Tibial artery (tissue), 4 donors: ENCODE results near the gene LCOR.
"Not testable (repeated sequence)": the region's sequence is repeated elsewhere in the genome, so short reads cannot be mapped to it uniquely, and the experiment has no call there.

Source experiments
- DNase-seq, 2 donors: peaks; one replicate each; pipeline ENCODE4 v3.0.0-alpha.2; 2019
- H3K27ac ChIP-seq, 2 donors: fragments of 200-600 bp; sonication (generic) in 1 of 2; 1 replicate in 1 of 2; 2 replicates in 1 of 2; pipeline ENCODE4 v1.5.1; 2018 to 2019; ENCODE audit warnings: mild to moderate bottlenecking in 1 of 2
- H3K27me3 ChIP-seq, 2 donors: fragments of 200-600 bp; sonication (generic) in 1 of 2; one replicate each; pipeline versions ENCODE4 v1.5.1 to v1.6.0; 2016 to 2019
- H3K36me3 ChIP-seq, 3 donors: fragments of 200-600 bp; sonication (generic) in 2 of 3; one replicate each; pipeline ENCODE4 v1.5.1; 2016 to 2019; ENCODE audit warnings: mild to moderate bottlenecking in 2 of 3
- H3K4me1 ChIP-seq, 4 donors: fragments of 200-600 bp; sonication (generic) in 2 of 4; 1 replicate in 3 of 4; 2 replicates in 1 of 4; pipeline ENCODE4 v1.5.1; 2016 to 2019
- H3K4me3 ChIP-seq, 2 donors: fragments of 200-600 bp; sonication (generic) in 1 of 2; 1 replicate in 1 of 2; 2 replicates in 1 of 2; pipeline ENCODE4 v1.5.1; 2018 to 2019; ENCODE audit warnings: mild to moderate bottlenecking in 2 of 2
- H3K9me3 ChIP-seq, 3 donors: fragments of 200-600 bp; sonication (generic) in 1 of 3; one replicate each; pipeline ENCODE4 v1.5.1; 2016 to 2019
- CTCF ChIP-seq, 2 experiments: fragments of 200-600 bp in 1 of 2; fragments of 450-650 bp in 1 of 2; IDR thresholded peaks; one replicate each; pipeline ENCODE4 v1.5.1; 2017 to 2019; ENCODE audit warnings: antibody characterized with exemption in 2 of 2, mild to moderate bottlenecking in 1 of 2, moderate library complexity in 1 of 2
- intact Hi-C: fragments of 100-400 bp; cut with DNase I; formaldehyde crosslinking; loops from one replicate; pipeline ENCODE4 v1.15.0; 2023; ENCODE audit warnings: low total_unique reads

Gene LCOR

DNA sequence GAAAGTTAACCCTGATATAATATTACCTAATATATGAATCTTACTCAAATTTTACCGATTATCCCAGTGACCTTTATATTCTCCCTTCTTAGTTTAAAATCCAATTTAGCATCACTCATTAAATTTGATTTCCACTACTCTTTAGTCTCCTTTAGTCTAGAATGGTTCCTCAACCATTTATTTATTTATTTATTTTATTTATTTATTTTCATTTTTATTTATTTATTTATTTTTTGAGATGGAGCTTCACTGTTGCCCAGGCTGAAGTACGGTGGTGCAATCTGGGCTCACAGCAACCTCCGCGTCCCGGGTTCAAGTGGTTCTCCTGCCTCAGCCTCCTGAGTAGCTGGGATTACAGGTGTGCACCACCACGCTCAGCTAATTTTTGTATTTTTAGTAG lies 92.8 kb downstream of the LCOR start:
- DNase-seq, result no peak

DNA sequence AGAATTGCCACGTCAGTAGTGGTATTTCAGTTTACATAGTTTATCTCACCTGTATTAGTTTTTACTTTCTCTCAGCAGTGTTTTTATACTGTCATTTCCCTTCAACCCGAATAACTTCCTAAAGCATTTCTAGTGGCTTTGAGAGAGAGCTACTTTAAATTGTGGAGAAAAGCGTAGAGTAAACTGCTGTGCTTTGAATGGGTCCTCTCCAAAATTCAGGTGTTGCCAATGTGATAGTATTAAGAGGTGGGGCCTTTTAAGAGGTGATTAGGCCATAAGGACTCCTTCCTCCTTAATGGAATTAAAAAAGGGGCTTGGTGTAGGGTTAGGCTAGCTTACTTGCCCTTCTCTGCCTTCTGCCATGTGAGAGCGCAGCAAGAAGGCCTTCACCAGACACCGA lies 98.4 kb downstream of the LCOR start:
- H3K4me1 ChIP-seq, result no peaks in the 10 kb centered on the region
- TF ChIP-seq CTCF (IDR thresholded peaks at IDR 0.05), result no peak
- peaks cover 0 to 3% (median 0%) of the 10 kb centered on the region in 3 donors for H3K36me3 ChIP-seq
- no peak overlapping the region for H3K27ac ChIP-seq
- H3K9me3 ChIP-seq, result no peaks in the 10 kb centered on the region
- no peaks in the 10 kb centered on the region for H3K27me3 ChIP-seq
- no peak for DNase-seq
- intact Hi-C loops, result no loop called here
- no peak overlapping the region for H3K4me3 ChIP-seq

More for the DNA sequence above, 92.8 kb downstream of the LCOR start:
- Histone ChIP-seq H3K4me3 (no peak overlapping the region), H3K36me3 (peaks cover 0 to 16% (median 3%) of the 10 kb centered on the region in 3 donors), H3K27ac (no peak overlapping the region), H3K9me3 (no peaks in the 10 kb centered on the region), H3K27me3 (no peaks in the 10 kb centered on the region), H3K4me1 (peaks cover 0 to 10% (median 3%) of the 10 kb centered on the region in 4 donors)
- intact Hi-C loops, result no loop called here
- TF ChIP-seq CTCF (IDR thresholded peaks at IDR 0.05), result no peak

DNA sequence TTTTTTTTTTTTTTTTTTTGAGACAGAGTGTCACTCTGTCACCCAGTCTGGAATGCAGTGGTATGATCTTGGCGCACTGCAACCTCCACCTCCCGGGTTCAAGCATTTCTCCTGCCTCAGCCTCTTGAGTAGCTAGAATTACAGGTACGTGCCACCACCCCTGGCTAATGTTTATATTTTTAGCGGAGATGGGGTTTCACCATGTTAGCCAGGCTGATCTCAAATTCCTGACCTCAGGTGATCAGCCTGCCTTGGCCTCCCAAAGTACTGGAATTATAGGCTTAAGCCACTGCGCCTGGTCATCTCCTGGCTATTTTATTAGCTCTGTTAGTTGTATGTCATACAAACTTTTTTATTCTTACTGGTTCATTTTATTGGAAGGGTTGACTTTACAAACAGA lies 103.0 kb downstream of the LCOR start:
- TF ChIP-seq CTCF (IDR thresholded peaks at IDR 0.05), result no peak
- Histone ChIP-seq H3K4me1 (no peaks in the 10 kb centered on the region), H3K4me3 (no peak overlapping the region), H3K27ac (no peak overlapping the region), H3K36me3 (peaks cover 0 to 4% (median 0%) of the 10 kb centered on the region in 3 donors), H3K9me3 (no peaks in the 10 kb centered on the region), H3K27me3 (no peaks in the 10 kb centered on the region)
- no peak for DNase-seq
- intact Hi-C loops, result no loop called here

DNA sequence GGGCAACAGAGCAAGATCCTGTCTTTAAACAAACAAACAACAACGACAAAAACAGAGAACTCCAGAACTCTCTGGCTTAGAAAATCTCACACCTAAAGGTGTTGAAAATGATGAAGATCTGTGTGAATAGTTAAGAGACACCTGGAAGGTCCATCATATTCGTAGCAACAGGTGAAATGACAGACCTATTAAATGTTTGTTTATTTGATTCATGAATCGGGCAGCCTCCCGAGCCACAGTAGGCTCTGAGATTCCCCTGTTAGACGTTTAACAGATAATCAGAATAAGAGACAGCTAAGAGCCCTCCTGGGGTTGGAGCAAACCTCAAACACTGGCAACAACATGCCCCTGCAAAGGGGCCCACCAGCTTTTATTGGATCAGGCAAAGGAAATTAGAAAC lies 103.7 kb downstream of the LCOR start:
- Histone ChIP-seq H3K27me3 (no peaks in the 10 kb centered on the region), H3K4me1 (no peaks in the 10 kb centered on the region), H3K9me3 (no peaks in the 10 kb centered on the region), H3K27ac (no peak overlapping the region), H3K36me3 (peaks cover 0 to 4% (median 0%) of the 10 kb centered on the region in 3 donors), H3K4me3 (no peak overlapping the region)
- DNase-seq, result no peak
- intact Hi-C loops, result no loop called here
- no peak for TF ChIP-seq CTCF (IDR thresholded peaks at IDR 0.05)

- H3K4me1 ChIP-seq, DNase-seq, intact Hi-C loops, H3K27ac ChIP-seq, H3K9me3 ChIP-seq, H3K4me3 ChIP-seq, H3K36me3 ChIP-seq, H3K27me3 ChIP-seq: not testable (repeated sequence)
Measured at GRCh38 chr10:96943161-96943560, 111.1 kb downstream of the LCOR start.

DNA sequence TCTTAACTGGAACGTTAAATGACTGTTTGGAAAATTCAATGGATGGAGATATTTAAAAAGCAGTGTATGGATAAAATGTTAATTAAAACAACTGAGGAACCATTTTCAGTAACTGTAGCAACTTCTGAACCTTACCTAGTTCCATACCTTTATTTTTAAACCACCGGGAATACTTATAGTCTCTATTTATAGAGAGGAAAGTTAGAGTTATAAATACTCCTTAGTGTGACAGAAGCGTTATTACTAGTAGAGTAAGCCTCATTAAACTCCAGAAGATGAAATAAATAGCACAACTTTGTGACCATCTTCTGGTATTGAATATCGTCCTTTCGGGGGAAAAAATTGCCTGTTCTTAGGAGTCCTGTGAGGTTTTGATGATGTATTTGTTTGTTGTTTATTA lies 114.9 kb downstream of the LCOR start:
- intact Hi-C loops, result no loop called here
- Histone ChIP-seq H3K36me3 (peaks cover 7 to 10% (median 9%) of the 10 kb centered on the region in 3 donors), H3K4me3 (no peak overlapping the region), H3K27ac (no peak overlapping the region), H3K9me3 (no peaks in the 10 kb centered on the region), H3K27me3 (no peaks in the 10 kb centered on the region), H3K4me1 (no peaks in the 10 kb centered on the region)
- no peak for TF ChIP-seq CTCF (IDR thresholded peaks at IDR 0.05)
- no peak for DNase-seq
